ENCODE data around the gene ZNF521. TPM values are rescaled to one million over a fixed set of nuclear protein-coding genes. Genes with fewer than 3 reads are reported as not detected.

ZNF521 gene
- total and polyA plus RNA-seq, 2 donors (not counting 3 experiments of a cell fraction or from before 2014, with no cell fraction given) = 111 to 168 TPM

DNA sequence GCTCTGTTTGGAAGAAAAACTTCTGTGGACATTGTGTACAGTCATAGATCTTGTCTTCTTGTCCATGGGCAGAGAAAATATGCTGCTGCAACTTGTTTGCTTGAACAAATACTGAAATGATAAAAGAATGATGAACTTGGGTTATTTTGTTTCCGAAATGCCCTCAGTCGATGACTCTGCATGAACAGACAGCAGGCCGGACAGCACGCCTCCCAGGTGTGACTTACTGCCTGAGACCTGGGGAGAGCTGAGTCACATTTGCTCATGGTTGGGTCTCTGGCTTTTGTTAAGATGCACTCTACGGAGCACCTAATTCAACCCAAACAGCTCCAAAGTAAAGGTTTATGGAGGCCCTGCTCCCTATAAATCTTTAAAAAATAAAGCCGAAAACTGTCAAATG, 262.5 kb downstream of the ZNF521 start:
- no peak for FAIRE-seq
- BruUV-seq (replicated peaks) = no TSS peak
- no peak overlapping the region for H3K27ac ChIP-seq (ENCODE audit: insufficient read depth, low read depth, low read length)
- H3K79me2 ChIP-seq (ENCODE audit: control insufficient read depth, insufficient read depth, low read length) = no peaks in the 10 kb centered on the region
- H3K4me1 ChIP-seq (ENCODE audit: control insufficient read depth, extremely low read depth, insufficient read depth, low read length) = peaks cover 18% of the 10 kb centered on the region
- peaks cover 8 to 21% of the 10 kb centered on the region in 2 experiments for H3K36me3 ChIP-seq (ENCODE audit: control insufficient read depth in 2 of 2, extremely low read depth in 1 of 2, insufficient read depth in 2 of 2, low read length in 2 of 2)
- no peaks in the 10 kb centered on the region for H3K9me3 ChIP-seq (replicated peaks; ENCODE audit: control insufficient read depth, insufficient read depth, low read length)
- TF ChIP-seq JUN (IDR thresholded peaks at IDR 0.05; ENCODE audit: borderline replicate concordance, insufficient read depth, insufficient read length, low read depth) (no peak), POLR2A (IDR thresholded peaks at IDR 0.05; ENCODE audit: low read depth, low read length) (no peak), GATA2 (IDR thresholded peaks at IDR 0.05; ENCODE audit: insufficient read depth, insufficient read length, low read depth, low read length) (no peak), EZH2 (IDR thresholded peaks at IDR 0.05; ENCODE audit: borderline replicate concordance, low read depth, low read length, severe bottlenecking) (no peak), MYC (IDR thresholded peaks at IDR 0.05; ENCODE audit: low read depth, low read length) (no peak), FOS (IDR thresholded peaks at IDR 0.05; ENCODE audit: borderline replicate concordance, insufficient read depth, low read length) (no peak), POLR2AphosphoS5 (IDR thresholded peaks at IDR 0.05; ENCODE audit: insufficient read depth, low read depth, low read length) (no peak)
- TF ChIP-seq, protein P1, sequence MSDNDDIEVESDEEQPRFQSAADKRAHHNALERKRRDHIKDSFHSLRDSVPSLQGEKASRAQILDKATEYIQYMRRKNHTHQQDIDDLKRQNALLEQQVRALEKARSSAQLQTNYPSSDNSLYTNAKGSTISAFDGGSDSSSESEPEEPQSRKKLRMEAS (IDR thresholded peaks at IDR 0.05; ENCODE audit: insufficient read depth, insufficient read length) = no peak
- TF ChIP-seq, protein P2, sequence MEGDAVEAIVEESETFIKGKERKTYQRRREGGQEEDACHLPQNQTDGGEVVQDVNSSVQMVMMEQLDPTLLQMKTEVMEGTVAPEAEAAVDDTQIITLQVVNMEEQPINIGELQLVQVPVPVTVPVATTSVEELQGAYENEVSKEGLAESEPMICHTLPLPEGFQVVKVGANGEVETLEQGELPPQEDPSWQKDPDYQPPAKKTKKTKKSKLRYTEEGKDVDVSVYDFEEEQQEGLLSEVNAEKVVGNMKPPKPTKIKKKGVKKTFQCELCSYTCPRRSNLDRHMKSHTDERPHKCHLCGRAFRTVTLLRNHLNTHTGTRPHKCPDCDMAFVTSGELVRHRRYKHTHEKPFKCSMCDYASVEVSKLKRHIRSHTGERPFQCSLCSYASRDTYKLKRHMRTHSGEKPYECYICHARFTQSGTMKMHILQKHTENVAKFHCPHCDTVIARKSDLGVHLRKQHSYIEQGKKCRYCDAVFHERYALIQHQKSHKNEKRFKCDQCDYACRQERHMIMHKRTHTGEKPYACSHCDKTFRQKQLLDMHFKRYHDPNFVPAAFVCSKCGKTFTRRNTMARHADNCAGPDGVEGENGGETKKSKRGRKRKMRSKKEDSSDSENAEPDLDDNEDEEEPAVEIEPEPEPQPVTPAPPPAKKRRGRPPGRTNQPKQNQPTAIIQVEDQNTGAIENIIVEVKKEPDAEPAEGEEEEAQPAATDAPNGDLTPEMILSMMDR (IDR thresholded peaks at IDR 0.05; ENCODE audit: extremely low read depth in 1 of 2, insufficient read depth in 1 of 2, low read depth in 1 of 2, low read length in 2 of 2) = no peak
- peaks cover 4% of the 10 kb centered on the region for H3K9me1 ChIP-seq (replicated peaks; ENCODE audit: control insufficient read depth, extremely low read depth, insufficient read depth, low read length)
- H2AFZ ChIP-seq (ENCODE audit: low read depth, low read length) = no peak overlapping the region
- dilution Hi-C loops (cut with MboI; ENCODE audit: extremely low pct_ligation_motif_present, low sequenced_read_pairs) (no loop called here), intact Hi-C loops (cut with micrococcal nuclease) (no loop called here)
- POLR2A ChIA-PET = no interaction called here
- no peaks in the 10 kb centered on the region for H4K20me1 ChIP-seq (replicated peaks; ENCODE audit: control insufficient read depth, extremely low read depth, insufficient read depth, low read length)
- H3K27me3 ChIP-seq (ENCODE audit: control insufficient read depth in 2 of 2, insufficient read depth in 2 of 2, low read length in 2 of 2) = no peaks in the 10 kb centered on the region
- DNase-seq (ENCODE audit: low read depth, low spot score) = no peak
- no peak overlapping the region for H3K9ac ChIP-seq (replicated peaks; ENCODE audit: extremely low read depth, insufficient read depth, low read length)
- CTCF ChIA-PET = no interaction called here
- no peak overlapping the region for H3K4me3 ChIP-seq (replicated peaks in 1 of 3; ENCODE audit: insufficient read depth in 1 of 3, low read depth in 1 of 3, low read length in 3 of 3)
- H3K4me2 ChIP-seq (ENCODE audit: insufficient read depth, low read length) = no peak overlapping the region

All from endothelial cell of umbilical vein (primary cell).